Measurements from ENCODE around the gene PROC. TPM values are rescaled to one million over a fixed set of nuclear protein-coding genes. Genes with fewer than 3 reads are reported as not detected.

PROC gene
- total and polyA plus RNA-seq, 2 of the 4 experiments (the other 2 are of a cell fraction): 0.07 TPM; not detected in 1

DNA sequence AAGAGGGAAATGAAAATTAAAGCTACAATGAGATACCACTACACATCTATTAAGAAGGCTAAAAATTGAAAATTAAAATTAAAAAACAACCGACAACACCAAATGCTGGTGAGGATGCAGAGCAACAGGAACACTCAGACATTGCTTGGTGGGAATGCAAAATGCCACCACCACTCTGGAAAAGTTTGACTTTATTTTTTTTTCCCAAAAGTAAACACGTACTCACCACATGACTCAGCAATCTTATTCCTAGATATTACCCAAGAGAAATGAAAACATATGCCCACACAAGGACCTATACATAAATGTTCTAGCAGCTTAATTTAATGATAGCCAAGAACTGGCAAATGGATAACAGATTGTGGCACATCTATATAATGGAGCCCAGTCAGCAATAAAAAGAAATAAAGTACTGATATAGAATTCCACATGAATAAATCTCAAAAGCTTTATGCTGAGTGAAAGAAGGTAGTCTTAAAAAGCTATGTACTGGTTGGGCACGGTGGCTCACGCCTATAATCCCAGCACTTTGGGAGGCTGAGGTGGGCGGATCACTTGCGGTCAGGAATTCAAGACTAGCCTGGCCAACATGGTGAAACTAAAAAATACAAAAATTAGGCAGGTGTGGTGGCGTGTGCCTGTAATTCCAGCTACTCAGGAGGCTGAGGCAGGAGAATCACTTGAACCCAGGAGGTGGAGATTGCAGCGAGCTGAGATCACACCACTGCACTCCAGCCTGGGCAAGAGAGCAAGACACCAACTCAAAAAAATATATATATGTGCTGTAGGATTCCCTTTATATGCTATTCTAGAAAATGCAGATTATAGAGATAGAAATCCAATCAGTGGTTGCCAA is 4.2 kb upstream of the PROC start:
- Histone ChIP-seq H2BK15ac (ENCODE audit: low read depth, low read length) (peak overlapping the region; percentile 59; the same call in 1 of the 3 replicates), H3K9me3 (ENCODE audit: control insufficient read depth, insufficient read depth, low read length) (no peaks in the 10 kb centered on the region), H4K20me1 (ENCODE audit: insufficient read depth, low read length) (no peaks in the 10 kb centered on the region), H3K79me1 (ENCODE audit: low read depth in 1 of 2, low read length in 2 of 2) (peaks cover 0 to 4% of the 10 kb centered on the region in 2 experiments; a peak in 1 of 4 replicates), H4K8ac (ENCODE audit: low read depth in 2 of 2, low read length in 2 of 2) (0 out of 4 replicates have a peak overlapping the region, but pooled peaks of 1 of the 2 experiments have one; percentile 6), H3K4me3 (ENCODE audit: insufficient read depth, low read depth, low read length) (no peak overlapping the region), H3K9me1 (ENCODE audit: insufficient read depth, low read length) (peaks cover 20% of the 10 kb centered on the region; the same call in 1 of the 2 replicates), H3K36me3 (ENCODE audit: control insufficient read depth, insufficient read depth, low read length) (no peaks in the 10 kb centered on the region), H2AFZ (replicated peaks; ENCODE audit: low read length, poor library complexity) (no peak overlapping the region), H3K18ac (ENCODE audit: low read depth, low read length) (peak overlapping the region; percentile 55), H2BK120ac (ENCODE audit: low read depth, low read length) (peak overlapping the region; percentile 92), H3K9ac (ENCODE audit: low read depth, low read length) (no peak overlapping the region), H2AK5ac (ENCODE audit: low read depth, low read length) (no peak overlapping the region; the same call in 1 of the 2 replicates), H3K14ac (replicated peaks; ENCODE audit: low read depth, low read length) (peak overlapping the region; percentile 66; the same call in 1 of the 2 replicates), H4K91ac (ENCODE audit: insufficient read depth, low read depth, low read length) (no peak overlapping the region), H3K23ac (ENCODE audit: low read depth, low read length) (no peak overlapping the region), H2AK9ac (replicated peaks; ENCODE audit: low read depth, low read length, poor library complexity) (no peak overlapping the region), H2BK5ac (ENCODE audit: low read depth, low read length, poor library complexity, severe bottlenecking) (peak overlapping the region; percentile 43), H4K5ac (ENCODE audit: low read depth, low read length) (no peak overlapping the region), H3K27me3 (ENCODE audit: control insufficient read depth, insufficient read depth, low read length) (no peaks in the 10 kb centered on the region; the same call in 1 of the 2 replicates), H2BK20ac (ENCODE audit: low read depth, low read length) (peak overlapping the region; percentile 86), H3K4me2 (ENCODE audit: low read depth, low read length) (no peak overlapping the region), H3K27ac (ENCODE audit: insufficient read depth, low read length) (peak overlapping the region; percentile 41; the same call in 1 of the 2 replicates), H3K56ac (ENCODE audit: extremely low read depth, insufficient read depth, low read length) (no peak overlapping the region), H3K4ac (ENCODE audit: low read depth, low read length) (peak overlapping the region; percentile 86; the same call in 1 of the 2 replicates), H3K4me1 (ENCODE audit: control insufficient read depth, insufficient read depth, low read length) (peaks cover 16% of the 10 kb centered on the region)
- in situ Hi-C loops (cut with MboI; ENCODE audit: low sequenced_read_pairs): no loop called here
- POLR2A ChIA-PET (ENCODE audit: unreplicated experiment): no interaction called here
- ATAC-seq (ENCODE audit: low read depth) (peak; percentile 48), DNase-seq (peak; percentile 78)
- BruUV-seq (replicated peaks): no TSS peak
- dilution Hi-C loops (cut with HindIII; ENCODE audit: low sequenced_read_pairs, unreplicated experiment): no loop called here
- intact Hi-C loops (cut with micrococcal nuclease): no loop called here
- peak; percentile 89 for TF ChIP-seq CEBPB (IDR thresholded peaks at IDR 0.05; ENCODE audit: low read depth, low read length)
- TF ChIP-seq, protein P1, sequence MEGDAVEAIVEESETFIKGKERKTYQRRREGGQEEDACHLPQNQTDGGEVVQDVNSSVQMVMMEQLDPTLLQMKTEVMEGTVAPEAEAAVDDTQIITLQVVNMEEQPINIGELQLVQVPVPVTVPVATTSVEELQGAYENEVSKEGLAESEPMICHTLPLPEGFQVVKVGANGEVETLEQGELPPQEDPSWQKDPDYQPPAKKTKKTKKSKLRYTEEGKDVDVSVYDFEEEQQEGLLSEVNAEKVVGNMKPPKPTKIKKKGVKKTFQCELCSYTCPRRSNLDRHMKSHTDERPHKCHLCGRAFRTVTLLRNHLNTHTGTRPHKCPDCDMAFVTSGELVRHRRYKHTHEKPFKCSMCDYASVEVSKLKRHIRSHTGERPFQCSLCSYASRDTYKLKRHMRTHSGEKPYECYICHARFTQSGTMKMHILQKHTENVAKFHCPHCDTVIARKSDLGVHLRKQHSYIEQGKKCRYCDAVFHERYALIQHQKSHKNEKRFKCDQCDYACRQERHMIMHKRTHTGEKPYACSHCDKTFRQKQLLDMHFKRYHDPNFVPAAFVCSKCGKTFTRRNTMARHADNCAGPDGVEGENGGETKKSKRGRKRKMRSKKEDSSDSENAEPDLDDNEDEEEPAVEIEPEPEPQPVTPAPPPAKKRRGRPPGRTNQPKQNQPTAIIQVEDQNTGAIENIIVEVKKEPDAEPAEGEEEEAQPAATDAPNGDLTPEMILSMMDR (conservative IDR thresholded peaks at IDR 0.05; ENCODE audit: low read depth, low read length): no peak
- TF ChIP-seq RCOR1 (IDR thresholded peaks at IDR 0.05; ENCODE audit: insufficient replicate concordance, low read length): no peak
- TF ChIP-seq POLR2A (IDR thresholded peaks at IDR 0.05; ENCODE audit: low read depth, low read length): no peak
- TF ChIP-seq RFX5 (IDR thresholded peaks at IDR 0.05; ENCODE audit: low read depth, low read length): no peak
- TF ChIP-seq, protein P2, sequence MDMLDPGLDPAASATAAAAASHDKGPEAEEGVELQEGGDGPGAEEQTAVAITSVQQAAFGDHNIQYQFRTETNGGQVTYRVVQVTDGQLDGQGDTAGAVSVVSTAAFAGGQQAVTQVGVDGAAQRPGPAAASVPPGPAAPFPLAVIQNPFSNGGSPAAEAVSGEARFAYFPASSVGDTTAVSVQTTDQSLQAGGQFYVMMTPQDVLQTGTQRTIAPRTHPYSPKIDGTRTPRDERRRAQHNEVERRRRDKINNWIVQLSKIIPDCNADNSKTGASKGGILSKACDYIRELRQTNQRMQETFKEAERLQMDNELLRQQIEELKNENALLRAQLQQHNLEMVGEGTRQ (IDR thresholded peaks at IDR 0.05; ENCODE audit: low read depth, low read length): no peak
- TF ChIP-seq MXI1 (IDR thresholded peaks at IDR 0.05; ENCODE audit: borderline replicate concordance, low read depth, low read length): no peak
- TF ChIP-seq NFE2L2 (IDR thresholded peaks at IDR 0.05; ENCODE audit: low read depth, low read length): peak; percentile 98
- peak; percentile 89 for TF ChIP-seq MAFK (IDR thresholded peaks at IDR 0.05; ENCODE audit: low read depth, low read length)
- peak; percentile 70 for TF ChIP-seq FOS (IDR thresholded peaks at IDR 0.05; ENCODE audit: low read depth, low read length)
- 0 out of 2 replicates have a peak, but pooled peaks have one; percentile 2 for TF ChIP-seq RAD21 (IDR thresholded peaks at IDR 0.05; ENCODE audit: low read length)
- no CpG with 5 or more reads among the region's 8 CpGs for WGBS, 2 experiments (ENCODE audit: extremely low coverage in 2 of 2, insufficient read length in 1 of 2)
- CTCF ChIA-PET: interaction anchor here (0.6 kb wide), 1 partner anchor 17 kb away, joined by 3 read pairs; no protein-coding TSS in a partner anchor

Data from IMR-90 (cell line).